Esophagus squamous epithelium (tissue), 4 donors: Measurements from ENCODE around the gene NDUFA6.

Experiments
- POLR2A ChIP-seq, 4 donors: fragments of 450-650 bp; IDR thresholded peaks; one replicate each; pipeline ENCODE4 v1.6.1; 2017; ENCODE audit warnings: antibody characterized with exemption in 4 of 4, mild to moderate bottlenecking in 4 of 4, moderate library complexity in 3 of 4
- TF ChIP-seq, protein P1 (sequence below), 6 experiments: fragments of 450-650 bp in 4 of 6; fragments of 200-600 bp in 2 of 6; sonication (generic) in 2 of 6; IDR thresholded peaks; one replicate each; pipeline ENCODE4 v1.5.1; 2016 to 2019; ENCODE audit warnings: antibody characterized with exemption in 6 of 6, mild to moderate bottlenecking in 4 of 6, moderate library complexity in 4 of 6

GRCh38 chr22:42138122-42138770 is 47.7 kb upstream of the NDUFA6 start:
- TF ChIP-seq, protein P1, sequence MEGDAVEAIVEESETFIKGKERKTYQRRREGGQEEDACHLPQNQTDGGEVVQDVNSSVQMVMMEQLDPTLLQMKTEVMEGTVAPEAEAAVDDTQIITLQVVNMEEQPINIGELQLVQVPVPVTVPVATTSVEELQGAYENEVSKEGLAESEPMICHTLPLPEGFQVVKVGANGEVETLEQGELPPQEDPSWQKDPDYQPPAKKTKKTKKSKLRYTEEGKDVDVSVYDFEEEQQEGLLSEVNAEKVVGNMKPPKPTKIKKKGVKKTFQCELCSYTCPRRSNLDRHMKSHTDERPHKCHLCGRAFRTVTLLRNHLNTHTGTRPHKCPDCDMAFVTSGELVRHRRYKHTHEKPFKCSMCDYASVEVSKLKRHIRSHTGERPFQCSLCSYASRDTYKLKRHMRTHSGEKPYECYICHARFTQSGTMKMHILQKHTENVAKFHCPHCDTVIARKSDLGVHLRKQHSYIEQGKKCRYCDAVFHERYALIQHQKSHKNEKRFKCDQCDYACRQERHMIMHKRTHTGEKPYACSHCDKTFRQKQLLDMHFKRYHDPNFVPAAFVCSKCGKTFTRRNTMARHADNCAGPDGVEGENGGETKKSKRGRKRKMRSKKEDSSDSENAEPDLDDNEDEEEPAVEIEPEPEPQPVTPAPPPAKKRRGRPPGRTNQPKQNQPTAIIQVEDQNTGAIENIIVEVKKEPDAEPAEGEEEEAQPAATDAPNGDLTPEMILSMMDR (IDR thresholded peaks at IDR 0.05), result no peak
- no peak for TF ChIP-seq POLR2A (IDR thresholded peaks at IDR 0.05)
